ENCODE results near the gene BSG.

- TF ChIP-seq CTCF (IDR thresholded peaks at IDR 0.05) (no peak), POLR2A (IDR thresholded peaks at IDR 0.05) (no peak), EP300 (IDR thresholded peaks at IDR 0.05) (no peak)
These were observed 13.2 kb downstream of the BSG start for GRCh38 chr19:585551-586110.

Data from ovary (tissue), 3 donors.